K562 (cell line): ENCODE data around the gene ITGB2. TPM values are rescaled to one million over a fixed set of nuclear protein-coding genes. Genes with fewer than 3 reads are reported as not detected.

Source experiments
- CHD7 ChIP-seq: fragments of 200-600 bp; sonication (generic); IDR thresholded peaks from one replicate; pipeline ENCODE4 v1.6.1; 2012; ENCODE audit warnings: mild to moderate bottlenecking, low read depth, low read length, inconsistent platforms
- CREB3 ChIP-seq: fragments of 450-650 bp; conservative IDR thresholded peaks from 2 replicates; pipeline ENCODE4 v1.6.1; 2016; ENCODE audit warnings: missing genetic modification characterization, low read depth, mild to moderate bottlenecking, missing compliant biosample characterization, moderate library complexity
- DACH1 ChIP-seq: fragments of 450-650 bp; IDR thresholded peaks from 2 replicates; pipeline ENCODE4 v1.6.1; 2018; ENCODE audit not compliant: partially characterized antibody
- EHMT2 ChIP-seq: fragments of 450-650 bp; IDR thresholded peaks from 2 replicates; pipeline ENCODE4 v1.6.1; 2018; ENCODE audit warnings: antibody characterized with exemption
- KLF16 ChIP-seq: IDR thresholded peaks from 2 replicates; pipeline ENCODE4 v1.6.1; 2016; ENCODE audit warnings: antibody characterized with exemption
- MBD2 ChIP-seq: sonication (generic); IDR thresholded peaks from 2 replicates; pipeline ENCODE4 v1.6.1; 2016; ENCODE audit warnings: low read depth, borderline replicate concordance
- MECOM ChIP-seq: fragments of 250-450 bp; sonication (Bioruptor Pico); IDR thresholded peaks from 2 replicates; pipeline ENCODE4 v1.8.0; 2022; ENCODE audit warnings: inconsistent platforms
- PURB ChIP-seq: sonication (generic); formaldehyde crosslinking; IDR thresholded peaks from 2 replicates; pipeline ENCODE4 v1.9.0; 2021; ENCODE audit warnings: low read depth, mild to moderate bottlenecking, missing genetic modification reagents
- RCOR1 ChIP-seq, 2 experiments: IDR thresholded peaks; 2 replicates each; pipeline ENCODE4 v1.6.1; 2012; ENCODE audit warnings: low read depth in 2 of 2, low read length in 2 of 2, borderline replicate concordance in 1 of 2, improper control_type of control experiment in 1 of 2
- TARDBP ChIP-seq: fragments of 450-650 bp; IDR thresholded peaks from 2 replicates; pipeline ENCODE4 v1.6.1; 2016
- TFAP4 ChIP-seq: sonication (generic); formaldehyde crosslinking; IDR thresholded peaks from 2 replicates; pipeline ENCODE4 v1.8.0; 2022; ENCODE audit warnings: missing genetic modification reagents, mild to moderate bottlenecking, moderate library complexity, borderline replicate concordance
- ZNF311 ChIP-seq: fragments of 250-450 bp; sonication (Bioruptor Pico); IDR thresholded peaks from 2 replicates; pipeline ENCODE4 v1.4.0; 2020; ENCODE audit warnings: mild to moderate bottlenecking, moderate library complexity
- ZNF324 ChIP-seq: fragments of 250-450 bp; sonication (Bioruptor Pico); IDR thresholded peaks from 2 replicates; pipeline ENCODE4 v1.4.0; 2020; ENCODE audit warnings: mild to moderate bottlenecking
- ZNF75A ChIP-seq: fragments of 450-650 bp; formaldehyde crosslinking; IDR thresholded peaks from 2 replicates; pipeline ENCODE4 v1.4.0; 2020; ENCODE audit warnings: mild to moderate bottlenecking
- ZNF830 ChIP-seq: fragments of 250-450 bp; sonication (Bioruptor Pico); IDR thresholded peaks from 2 replicates; pipeline ENCODE4 v1.5.0; 2021; ENCODE audit warnings: mild to moderate bottlenecking
- polyA plus RNA-seq, 8 experiments: library from polyadenylated mRNA; depleted of rRNA in 4 of 8; stranded (reverse) in 5 of 8; unstranded in 3 of 8; fragments of >200 nt; fragmentation: Nextera tagmentation in 2 of 8; fragmentation: Illumina TruSeq in 1 of 8; extraction: Ambion mirVana in 2 of 8; extraction: Trizol in 1 of 8; gene quantifications; 2 replicates each; pipeline versions ENCODE4 v1.2.1 to v1.2.3, GENCODE V29; 2011 to 2014; ENCODE audit warnings: inconsistent platforms in 1 of 8, missing spikeins in 1 of 8
- total RNA-seq, 7 experiments: library from RNA; depleted of rRNA in 6 of 7; stranded (reverse); fragments of >200 nt in 6 of 7; fragmentation: Illumina TruSeq in 2 of 7; extraction: Trizol in 2 of 7; gene quantifications; 2 replicates each; pipeline versions ENCODE4 v1.2.1 to v1.2.3, GENCODE V29; 2011 to 2021; ENCODE audit warnings: low replicate concordance in 1 of 7

ITGB2 gene
- total and polyA plus RNA-seq, 9 of the 15 experiments (the other 6 are each of a cell fraction or from before 2014, with no cell fraction given) = 0.07 to 1.3 (median 0.51) TPM; not detected in 2

- TF ChIP-seq KLF16 (peak; percentile 74), CREB3 (tag) (peak; percentile 92), RCOR1 (IDR thresholded peaks at IDR 0.05; ENCODE audit: borderline replicate concordance in 1 of 2, low read depth in 2 of 2, low read length in 2 of 2) (no peak), MBD2 (no peak), ZNF311 (CRISPR knock-in tag) (peak; percentile 86), ZNF324 (CRISPR knock-in tag) (no peak), ZNF75A (no peak), TARDBP (no peak; the same call in 1 of the 2 replicates), PURB (CRISPR knock-in tag) (no peak), EHMT2 (no peak), DACH1 (no peak), ZNF830 (CRISPR knock-in tag) (no peak), MECOM (CRISPR knock-in tag) (peak; percentile 87), TFAP4 (CRISPR knock-in tag) (peak; percentile 45; the same call in 1 of the 2 replicates), CHD7 (no peak)
These were observed 75.1 kb downstream of the ITGB2 start (continued) for GRCh38 chr21:44845418-44846223.
